OCI-LY3 (cell line): ENCODE measurements around the gene KCNC3.

ENCODE experiments used
- H2AFZ ChIP-seq: fragments of 200-600, 300-600 bp; shearing (Covaris generic); 2 replicates; pipeline ENCODE4 v1.6.0; 2014; ENCODE audit warnings: antibody characterized with exemption, low read depth, low read length
- H3K27ac ChIP-seq: fragments of 200-600, 300-600 bp; sonication (generic); 2 replicates; pipeline ENCODE4 v1.5.1; 2014; ENCODE audit warnings: mild to moderate bottlenecking, low read length, moderate library complexity, mixed read lengths
- H3K27me3 ChIP-seq: fragments of 200-600, 300-600 bp; sonication (generic); 2 replicates; pipeline ENCODE4 v1.6.1; 2014; ENCODE audit warnings: low read depth, low read length, mixed read lengths
- H3K36me3 ChIP-seq: fragments of 200-600, 300-600 bp; sonication (generic); replicated peaks from 2 replicates; pipeline ENCODE3; 2014; ENCODE audit warnings: low read depth, low read length, mixed read lengths
- H3K4me1 ChIP-seq: fragments of 300-600, 200-600 bp; sonication (generic); 2 replicates; pipeline ENCODE4 v1.6.1; 2014; ENCODE audit warnings: low read length, mixed read lengths
- H3K4me2 ChIP-seq: fragments of 200-600, 300-600 bp; sonication (generic); 2 replicates; pipeline ENCODE4 v1.6.1; 2014; ENCODE audit warnings: low read length, mixed read lengths
- H3K4me3 ChIP-seq: fragments of 300-600, 200-600 bp; sonication (generic); 2 replicates; pipeline ENCODE4 v1.5.1; 2014; ENCODE audit warnings: antibody characterized with exemption, mild to moderate bottlenecking, low read length, moderate library complexity
- H3K79me2 ChIP-seq: fragments of 300-600, 200-600 bp; shearing (Covaris generic); 2 replicates; pipeline ENCODE4 v1.6.1; 2014; ENCODE audit warnings: mild to moderate bottlenecking, low read length, mixed read lengths
- H3K9ac ChIP-seq: fragments of 300-600, 200-600 bp; shearing (Covaris generic); 2 replicates; pipeline ENCODE4 v1.6.0; 2014; ENCODE audit warnings: mild to moderate bottlenecking, low read length, moderate library complexity
- H3K9me3 ChIP-seq: fragments of 200-600, 300-600 bp; shearing (Covaris generic); 2 replicates; pipeline ENCODE4 v1.6.1; 2014; ENCODE audit warnings: low read length, mixed read lengths; ENCODE audit not compliant: insufficient read depth
- H4K20me1 ChIP-seq: fragments of 200-600, 300-600 bp; sonication (generic); 2 replicates; pipeline ENCODE4 v1.6.1; 2016; ENCODE audit warnings: low read length, mixed read lengths; ENCODE audit not compliant: insufficient read depth
- CTCF ChIP-seq: fragments of 200-600, 300-600 bp; sonication (generic); IDR thresholded peaks from 2 replicates; pipeline ENCODE4 v1.5.1; 2014; ENCODE audit warnings: antibody characterized with exemption, low read length, low read depth
- EZH2phosphoT487 ChIP-seq: fragments of 200-600 bp; shearing (Covaris generic); IDR thresholded peaks from 2 replicates; pipeline ENCODE4 v1.6.1; 2018; ENCODE audit warnings: antibody characterized with exemption, mixed run types, low read depth

The KCNC3 gene

GRCh38 chr19:50321831-50322230 lies 7.3 kb downstream of the KCNC3 start:
- H3K79me2 ChIP-seq: no peaks in the 10 kb centered on the region
- H3K9ac ChIP-seq: no peak overlapping the region
- H3K36me3 ChIP-seq: no peaks in the 10 kb centered on the region
- peaks cover 12% of the 10 kb centered on the region for H3K4me1 ChIP-seq
- no peak overlapping the region for H3K4me3 ChIP-seq
- H3K27me3 ChIP-seq: no peaks in the 10 kb centered on the region
- H2AFZ ChIP-seq: no peak overlapping the region
- H3K4me2 ChIP-seq: no peak overlapping the region
- no peaks in the 10 kb centered on the region for H4K20me1 ChIP-seq
- no peaks in the 10 kb centered on the region for H3K9me3 ChIP-seq
- TF ChIP-seq CTCF (no peak), EZH2phosphoT487 (no peak)
- H3K27ac ChIP-seq: no peak overlapping the region

GRCh38 chr19:50320596-50320995 lies 8.6 kb downstream of the KCNC3 start:
- no peak for TF ChIP-seq CTCF
- TF ChIP-seq EZH2phosphoT487: no peak
- Histone ChIP-seq H3K4me1 (peaks cover 19% of the 10 kb centered on the region), H3K9ac (no peak overlapping the region), H2AFZ (no peak overlapping the region), H3K79me2 (no peaks in the 10 kb centered on the region), H3K27me3 (no peaks in the 10 kb centered on the region), H4K20me1 (no peaks in the 10 kb centered on the region), H3K27ac (no peak overlapping the region), H3K9me3 (no peaks in the 10 kb centered on the region), H3K4me3 (no peak overlapping the region), H3K36me3 (no peaks in the 10 kb centered on the region), H3K4me2 (no peak overlapping the region)

GRCh38 chr19:50320051-50320450 lies 9.1 kb downstream of the KCNC3 start:
- no peak overlapping the region for H3K4me3 ChIP-seq
- peaks cover 19% of the 10 kb centered on the region for H3K4me1 ChIP-seq
- H3K9ac ChIP-seq: no peak overlapping the region
- H3K27ac ChIP-seq: no peak overlapping the region
- no peak overlapping the region for H3K4me2 ChIP-seq
- no peaks in the 10 kb centered on the region for H3K36me3 ChIP-seq
- no peaks in the 10 kb centered on the region for H4K20me1 ChIP-seq
- H2AFZ ChIP-seq: no peak overlapping the region
- no peaks in the 10 kb centered on the region for H3K79me2 ChIP-seq
- H3K9me3 ChIP-seq: no peaks in the 10 kb centered on the region
- no peaks in the 10 kb centered on the region for H3K27me3 ChIP-seq
- no peak for TF ChIP-seq EZH2phosphoT487
- TF ChIP-seq CTCF: no peak

GRCh38 chr19:50319156-50319555 lies 10.0 kb downstream of the KCNC3 start:
- TF ChIP-seq EZH2phosphoT487: no peak
- TF ChIP-seq CTCF: no peak
- Histone ChIP-seq H4K20me1 (no peaks in the 10 kb centered on the region), H3K9me3 (no peaks in the 10 kb centered on the region), H3K79me2 (no peaks in the 10 kb centered on the region), H3K4me3 (no peak overlapping the region), H3K36me3 (no peaks in the 10 kb centered on the region), H3K4me1 (peaks cover 25% of the 10 kb centered on the region), H3K27me3 (no peaks in the 10 kb centered on the region), H3K9ac (no peak overlapping the region), H3K4me2 (no peak overlapping the region), H2AFZ (no peak overlapping the region), H3K27ac (no peak overlapping the region)
